HG03457 (cell line): ENCODE data around the gene KLRC4.
A peak's percentile ranks its signal among the peaks of the same experiment; 100 is the strongest.
"Not testable (repeated sequence)": the region's sequence is repeated elsewhere in the genome, so short reads cannot be mapped to it uniquely, and the experiment has no call there.

Source experiments
- ATAC-seq: cut with Tn5 transposase; IDR thresholded peaks from one replicate; pipeline ENCODE4 v1.9.1; 2021; ENCODE audit warnings: moderate number of reproducible peaks; ENCODE audit not compliant: unreplicated experiment

The KLRC4 gene

GRCh38 chr12:10398168-10398567 is 11.4 kb downstream of the KLRC4 start:
- no peak for ATAC-seq

GRCh38 chr12:10397296-10397695 is 12.3 kb downstream of the KLRC4 start:
- no peak for ATAC-seq

- ATAC-seq: not testable (repeated sequence)
Measured at GRCh38 chr12:10396176-10396575, 13.4 kb downstream of the KLRC4 start.

- peak; percentile 62 for ATAC-seq
Measured at GRCh38 chr12:10395390-10395998, 14.1 kb downstream of the KLRC4 start.

GRCh38 chr12:10394531-10395152 is 14.9 kb downstream of the KLRC4 start:
- not testable (repeated sequence) for ATAC-seq

- ATAC-seq: no peak
Measured at GRCh38 chr12:10393291-10393690, 16.3 kb downstream of the KLRC4 start.

GRCh38 chr12:10392394-10392930 is 17.1 kb downstream of the KLRC4 start:
- ATAC-seq: no peak

- ATAC-seq: not testable (repeated sequence)
Measured at GRCh38 chr12:10390991-10391390, 18.6 kb downstream of the KLRC4 start.

GRCh38 chr12:10389904-10390303 is 19.7 kb downstream of the KLRC4 start, which contains the start of gene KLRK1:
TSS of gene KLRK1 (minus strand) at chr12:10390041. CDS start at chr12:10388810, 1,231 bp downstream.
- ATAC-seq: no peak

- ATAC-seq: no peak
Measured at GRCh38 chr12:10388624-10389413, 20.7 kb downstream of the KLRC4 start.

- not testable (repeated sequence) for ATAC-seq
Measured at GRCh38 chr12:10387498-10387897, 22.1 kb downstream of the KLRC4 start.

- no peak for ATAC-seq
Measured at GRCh38 chr12:10386857-10387256, 22.7 kb downstream of the KLRC4 start.

- no peak for ATAC-seq
Measured at GRCh38 chr12:10385166-10385613, 24.4 kb downstream of the KLRC4 start.

- ATAC-seq: no peak
Measured at GRCh38 chr12:10384191-10384590, 25.4 kb downstream of the KLRC4 start.

GRCh38 chr12:10381928-10382628 is 27.5 kb downstream of the KLRC4 start:
- ATAC-seq: no peak

GRCh38 chr12:10378737-10379136 is 30.8 kb downstream of the KLRC4 start:
- not testable (repeated sequence) for ATAC-seq

GRCh38 chr12:10374624-10375018 is 34.9 kb downstream of the KLRC4 start:
- no peak for ATAC-seq

GRCh38 chr12:10372559-10372958 is 37.0 kb downstream of the KLRC4 start:
- no peak for ATAC-seq

- not testable (repeated sequence) for ATAC-seq
Measured at GRCh38 chr12:10371893-10372535, 37.5 kb downstream of the KLRC4 start.
